Midbrain (tissue), 1 donor: Measurements from ENCODE around the gene TTC39A.

ENCODE experiments used
- DNase-seq: peaks from one replicate; lab custom pipeline; 2025; lab: John Stamatoyannopoulos, UW

TTC39A gene

GRCh38 chr1:51330331-51331201, at the start of gene TTC39A:
TTC39A (minus strand) TSS chr1:51330562; CDS start chr1:51330477, 85 bp downstream.
- no peak for DNase-seq

GRCh38 chr1:51378871-51379270, 48.5 kb upstream of the TTC39A start:
- no peak for DNase-seq

GRCh38 chr1:51373898-51374297, 43.5 kb upstream of the TTC39A start:
- DNase-seq, result no peak

DNA sequence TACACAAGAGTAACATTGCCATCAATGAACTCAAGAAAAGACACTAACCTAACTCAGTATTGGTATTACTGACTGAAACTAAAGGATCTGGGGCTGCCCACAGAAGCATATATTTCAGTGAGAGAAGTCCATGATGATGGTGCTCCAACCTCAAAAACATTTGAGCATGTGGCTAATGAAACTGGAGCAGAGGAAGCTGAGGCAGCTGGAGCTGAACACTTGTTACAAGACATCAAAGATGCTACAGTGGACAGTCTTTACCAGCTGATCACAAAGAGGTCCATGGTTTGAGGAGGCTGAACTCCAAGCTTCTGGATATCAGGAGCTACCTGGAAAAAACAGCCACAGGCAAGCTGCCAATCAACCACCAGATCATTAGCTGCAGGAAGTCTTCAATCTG, 42.2 kb upstream of the TTC39A start:
- no peak for DNase-seq

DNA sequence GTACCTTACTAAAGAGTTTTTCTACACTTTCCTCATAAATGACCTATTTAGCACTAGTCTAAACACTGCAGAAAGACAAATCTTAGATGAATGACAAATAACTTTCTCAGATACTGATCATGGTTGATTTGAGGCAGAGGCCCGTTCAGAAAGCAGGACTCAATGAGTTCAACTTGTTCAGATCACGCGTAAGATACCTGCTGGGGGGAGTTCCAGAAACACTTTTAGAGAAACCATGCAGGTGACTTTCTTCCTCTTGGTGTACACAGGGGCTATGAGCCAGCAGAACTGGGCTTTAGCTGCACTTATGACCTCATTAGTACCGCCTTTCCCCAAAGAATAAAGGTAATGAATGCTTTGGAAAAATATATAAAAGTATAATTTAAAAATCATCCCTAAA, 38.8 kb upstream of the TTC39A start:
- DNase-seq, result no peak

- no peak for DNase-seq
Measured at GRCh38 chr1:51365774-51366173, 35.4 kb upstream of the TTC39A start.

DNA sequence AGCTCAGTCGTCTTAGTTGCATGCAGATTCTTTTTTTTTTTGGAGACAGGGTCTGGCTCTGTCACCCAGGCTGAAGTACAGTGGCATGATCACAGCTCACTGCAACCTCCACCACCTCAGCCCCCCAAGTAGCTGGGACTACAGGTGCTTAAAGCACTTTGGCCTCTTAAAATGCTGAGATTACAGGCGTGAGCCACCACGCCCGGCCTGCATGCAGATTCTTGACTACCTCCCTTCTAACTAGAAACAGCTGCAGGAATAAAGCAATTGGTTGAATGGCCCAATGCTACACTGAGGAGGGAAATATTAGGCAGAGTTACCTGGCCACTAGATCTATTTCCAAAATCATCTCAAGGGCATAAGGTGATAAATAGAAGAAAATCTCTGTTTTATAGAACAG, 29.5 kb upstream of the TTC39A start:
- DNase-seq, result no peak

- no peak for DNase-seq
Measured at GRCh38 chr1:51355382-51355781, 25.0 kb upstream of the TTC39A start.

GRCh38 chr1:51354416-51354815, 24.1 kb upstream of the TTC39A start:
- no peak for DNase-seq

- DNase-seq, result no peak
Measured at GRCh38 chr1:51351907-51352306, 21.5 kb upstream of the TTC39A start.

DNA sequence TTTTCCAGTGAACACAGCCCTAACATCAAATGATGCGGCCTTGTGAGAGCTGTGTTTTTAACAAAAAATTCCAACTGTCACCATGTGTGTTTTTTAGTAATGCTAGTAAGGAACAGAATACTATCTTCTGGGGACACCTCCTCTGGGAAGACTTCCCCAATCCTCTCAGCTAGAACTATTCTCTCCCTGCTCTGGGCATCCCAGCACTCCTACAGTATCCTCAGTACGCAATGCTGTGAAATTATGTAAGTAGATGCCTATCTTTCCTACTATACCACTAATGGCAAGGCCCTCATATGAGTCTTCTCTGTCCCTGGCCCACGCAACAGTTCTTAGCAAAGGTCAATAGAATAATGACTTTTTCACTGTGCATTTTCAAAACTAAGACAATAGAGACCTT, 19.5 kb upstream of the TTC39A start:
- DNase-seq, result no peak

GRCh38 chr1:51348147-51348527, 17.8 kb upstream of the TTC39A start:
- DNase-seq, result no peak

DNA sequence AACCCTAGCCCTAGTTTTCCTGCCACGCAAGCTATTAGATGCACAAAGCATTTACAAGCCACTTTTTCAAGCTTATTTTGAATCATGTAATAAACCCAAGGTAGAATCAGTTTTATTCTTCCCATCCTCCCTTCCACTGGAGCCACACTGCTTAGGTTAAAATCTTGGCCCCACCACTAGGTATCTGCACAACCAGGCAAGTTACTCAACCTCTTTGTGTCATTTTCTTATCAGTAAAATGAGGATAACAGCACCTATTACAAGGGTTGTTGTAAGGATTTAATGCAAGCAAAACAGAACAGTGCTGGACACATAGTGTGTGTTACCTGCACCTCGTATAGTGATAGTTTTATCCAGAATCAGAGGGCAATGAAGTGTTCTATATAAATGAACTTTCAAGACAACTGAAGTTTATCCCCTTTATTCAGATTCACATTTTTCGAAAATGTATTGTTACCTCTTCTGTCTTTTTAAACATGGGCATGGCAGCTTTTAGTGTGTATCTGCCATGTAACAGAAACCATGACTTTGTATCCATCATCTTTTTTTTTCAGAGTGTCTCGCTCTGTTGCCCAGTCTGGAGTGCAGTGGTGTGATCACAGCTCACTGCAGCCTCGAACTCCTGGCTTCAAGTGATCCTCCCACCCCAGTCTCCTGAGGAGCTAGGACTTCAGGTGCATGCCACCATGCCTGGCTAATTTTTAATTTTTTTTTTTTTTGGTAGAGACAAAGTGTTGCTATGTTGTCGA, 17.2 kb upstream of the TTC39A start:
- no peak for DNase-seq

- DNase-seq, result no peak
Measured at GRCh38 chr1:51346086-51346942, 16.0 kb upstream of the TTC39A start.

GRCh38 chr1:51345300-51345687, 14.9 kb upstream of the TTC39A start:
- no peak for DNase-seq

DNA sequence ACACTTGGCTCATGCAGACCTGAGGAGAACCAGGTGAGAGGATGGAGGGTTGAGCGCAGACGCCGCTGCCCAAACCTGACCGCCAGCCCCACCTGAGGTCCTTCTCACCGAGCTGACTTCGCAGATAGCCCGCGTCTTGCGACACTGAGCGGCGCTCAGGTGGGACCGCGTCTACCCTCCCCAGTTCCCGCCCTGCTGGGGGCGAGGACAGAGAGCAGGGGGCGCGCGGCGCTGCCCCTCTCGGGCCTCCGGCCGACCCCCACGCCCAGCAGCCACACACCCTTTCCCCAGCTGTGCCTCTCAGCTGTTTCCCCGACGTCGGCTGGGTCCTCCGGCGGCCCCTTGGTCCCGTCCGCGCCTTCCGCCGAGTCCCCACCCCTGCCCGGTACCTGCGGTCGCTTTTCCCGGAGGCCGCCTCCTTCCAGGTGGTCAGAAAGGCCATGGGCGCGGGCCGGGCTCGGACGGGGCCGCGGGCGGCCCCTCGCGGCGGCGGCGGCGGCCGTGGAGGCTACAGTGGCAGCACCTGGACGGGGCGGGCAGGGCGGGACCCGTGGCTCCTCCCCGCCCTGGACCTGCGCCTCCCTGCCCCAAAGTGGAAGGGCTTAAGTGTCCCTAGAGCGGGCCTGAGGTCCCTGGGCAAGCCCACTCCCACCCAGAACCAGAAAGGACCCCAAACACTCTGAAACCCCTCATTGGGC, 14.4 kb upstream of the TTC39A start:
- DNase-seq, result no peak

DNA sequence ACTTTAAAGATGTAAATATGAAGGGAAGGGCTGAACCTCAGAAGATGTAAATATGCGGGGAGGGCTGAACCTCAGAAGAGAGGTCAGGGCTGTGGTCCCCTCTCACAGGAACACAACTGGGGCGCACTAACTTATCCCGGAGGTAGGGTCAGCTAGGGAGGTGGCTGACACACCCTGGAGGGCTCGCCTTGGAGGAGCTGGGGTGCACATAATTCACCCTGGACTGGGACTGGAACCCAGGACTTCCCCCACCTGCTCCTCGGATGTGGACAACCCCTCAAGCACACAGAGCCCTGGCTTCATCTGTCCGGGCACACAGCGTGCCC, 13.9 kb upstream of the TTC39A start:
- DNase-seq, result no peak

DNA sequence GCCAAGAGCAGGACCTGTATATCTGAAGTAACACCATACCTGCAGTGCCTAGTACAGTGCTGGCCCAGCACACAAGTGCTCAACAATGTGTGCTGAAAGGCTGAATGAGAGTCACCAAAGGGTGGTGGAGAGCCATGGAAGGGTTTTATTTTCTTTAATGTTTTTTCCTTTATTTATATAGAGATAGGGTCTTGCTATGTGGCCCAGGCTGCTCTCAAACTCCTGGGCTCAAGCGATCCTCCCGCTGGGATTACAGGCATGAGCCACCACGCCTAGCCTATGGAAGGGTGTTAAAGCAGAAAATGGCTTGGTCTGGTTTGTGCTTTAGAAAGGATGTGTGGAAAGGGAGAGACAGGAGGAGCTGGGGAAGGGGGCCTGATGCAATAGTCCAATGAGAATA, 13.3 kb upstream of the TTC39A start:
- DNase-seq, result no peak

DNA sequence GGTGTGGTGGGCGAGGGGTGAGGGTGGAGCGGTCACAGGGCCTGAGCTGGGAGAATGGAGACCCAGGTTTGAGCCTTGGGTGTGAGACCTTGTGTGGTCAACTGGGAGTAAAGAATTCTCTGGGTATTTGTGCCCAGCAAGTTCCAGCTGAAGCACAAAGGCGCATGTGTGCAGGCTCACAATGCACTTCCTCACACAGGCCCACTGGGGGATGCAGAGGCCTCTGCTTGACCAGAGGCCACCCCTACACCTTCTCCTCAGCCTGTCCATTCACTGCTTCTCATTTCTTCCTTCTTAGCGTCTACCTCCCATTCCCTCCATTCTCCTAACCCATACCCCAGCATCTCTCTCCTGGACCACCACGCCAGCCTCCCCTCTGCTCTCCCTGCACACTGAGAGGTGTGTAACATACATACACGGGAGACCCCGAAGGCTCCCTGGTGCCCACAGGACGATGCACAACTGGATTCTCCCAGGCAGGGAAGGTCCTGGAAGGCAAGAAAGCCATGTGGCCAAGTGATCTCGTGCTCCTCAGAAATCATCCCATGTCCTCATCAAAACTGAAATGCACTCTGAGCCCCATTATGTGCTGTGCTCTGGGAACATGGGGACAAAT, 12.3 kb upstream of the TTC39A start:
- no peak for DNase-seq

GRCh38 chr1:51341876-51342496, 11.6 kb upstream of the TTC39A start:
- DNase-seq, result no peak

DNA sequence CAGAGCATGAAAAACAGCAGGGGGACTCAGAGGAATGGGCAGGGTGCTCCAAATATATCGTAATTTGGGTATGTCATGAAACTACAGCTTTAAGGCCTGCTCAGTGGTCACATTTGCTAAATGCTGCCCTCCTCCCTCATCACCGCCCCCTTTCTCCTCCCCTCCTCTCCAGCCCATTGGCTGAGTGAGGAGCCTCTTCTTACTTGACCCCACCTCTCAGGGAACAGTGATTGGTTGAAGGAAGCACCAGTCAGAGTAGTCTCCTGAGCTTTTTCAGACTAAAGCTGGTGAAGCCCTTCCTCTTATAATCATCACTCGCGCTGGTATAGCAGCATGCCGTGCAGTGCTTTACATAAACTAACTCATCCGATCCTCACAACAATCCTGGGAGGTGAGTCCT, 10.0 kb upstream of the TTC39A start:
- no peak for DNase-seq
